H1 (cell line): ENCODE results near the gene ADD3. TPM values are rescaled to one million over a fixed set of nuclear protein-coding genes. Genes with fewer than 3 reads are reported as not detected.
A peak's percentile ranks its signal among the peaks of the same experiment; 100 is the strongest.

Experiments
- CTCF ChIA-PET: fragments of 300-600 bp; sonication (Branson Sonifier 250); formaldehyde crosslinking; loops from one replicate; lab custom pipeline; 2021; ENCODE audit not compliant: partially characterized antibody; lab: Charles Lee
- POLR2A ChIA-PET: fragments of 300-600 bp; sonication (Branson Sonifier 250); formaldehyde crosslinking; loops from one replicate; lab custom pipeline; 2021; ENCODE audit warnings: inconsistent platforms; ENCODE audit not compliant: partially characterized antibody; lab: Charles Lee
- DNase-seq, 2 experiments: peaks; one replicate each; pipeline versions ENCODE4 v3.0.0 to v3.0.0-alpha.2; 2010 to 2022; ENCODE audit warnings: low spot score in 2 of 2, low read depth in 1 of 2, mixed read lengths in 1 of 2
- FAIRE-seq: peaks from 2 replicates; lab custom pipeline; 2011; peaks lifted over from hg19 to GRCh38; lab: Jason Lieb, UNC
- H2AFZ ChIP-seq: 2 replicates; pipeline ENCODE4 v1.8.1; 2012; ENCODE audit warnings: low read length, inconsistent platforms
- H2AK5ac ChIP-seq: 2 replicates; pipeline ENCODE4 v1.6.1; 2013; ENCODE audit warnings: low read depth, low read length
- H2BK120ac ChIP-seq: replicated peaks from 2 replicates; pipeline ENCODE3; 2013; ENCODE audit warnings: low read depth, low read length, inconsistent platforms
- H2BK12ac ChIP-seq: 2 replicates; pipeline ENCODE4 v1.6.1; 2013; ENCODE audit warnings: low read depth, low read length
- H2BK15ac ChIP-seq: 2 replicates; pipeline ENCODE4 v1.6.1; 2013; ENCODE audit warnings: low read length
- H2BK20ac ChIP-seq: 2 replicates; pipeline ENCODE4 v1.6.1; 2013; ENCODE audit warnings: low read length
- H2BK5ac ChIP-seq: 2 replicates; pipeline ENCODE4 v1.6.1; 2013; ENCODE audit warnings: low read depth, low read length
- H3K14ac ChIP-seq: 2 replicates; pipeline ENCODE4 v1.6.1; 2013; ENCODE audit warnings: inconsistent platforms; ENCODE audit not compliant: insufficient read length
- H3K18ac ChIP-seq: 2 replicates; pipeline ENCODE4 v1.6.1; 2013; ENCODE audit warnings: low read length; ENCODE audit errors: extremely low read depth
- H3K23ac ChIP-seq: 2 replicates; pipeline ENCODE4 v1.6.1; 2013; ENCODE audit warnings: inconsistent platforms; ENCODE audit not compliant: insufficient read length
- H3K23me2 ChIP-seq: 2 replicates; pipeline ENCODE4 v1.6.1; 2013; ENCODE audit warnings: low read depth, low read length
- H3K27ac ChIP-seq: 2 replicates; pipeline ENCODE4 v1.6.1; 2011; ENCODE audit warnings: low read depth, low read length, inconsistent platforms
- H3K27me3 ChIP-seq, 4 experiments: replicated peaks in 1 of 4; 1 replicate in 1 of 4; 2 replicates in 3 of 4; pipeline versions ENCODE4 v1.6.1 to v1.8.1; 2011 to 2013; ENCODE audit warnings: low read length in 3 of 4, mild to moderate bottlenecking in 3 of 4, inconsistent platforms in 2 of 4, mixed read lengths in 2 of 4, moderate library complexity in 1 of 4; ENCODE audit not compliant: control insufficient read depth in 3 of 4, insufficient read depth in 3 of 4; ENCODE audit errors: extremely low read depth in 1 of 4
- H3K36me3 ChIP-seq, 4 experiments: 2 replicates each; pipeline versions ENCODE4 v1.6.1 to v1.8.1; 2011 to 2013; ENCODE audit warnings: mild to moderate bottlenecking in 4 of 4, low read length in 3 of 4, moderate library complexity in 2 of 4, control low read depth in 1 of 4, inconsistent platforms in 1 of 4; ENCODE audit not compliant: insufficient read depth in 4 of 4, control insufficient read depth in 2 of 4
- H3K4ac ChIP-seq: replicated peaks from 2 replicates; pipeline ENCODE3; 2013; ENCODE audit warnings: low read length, low read depth, mixed read lengths, inconsistent platforms; ENCODE audit not compliant: insufficient read length
- H3K4me1 ChIP-seq, 4 experiments: replicated peaks in 1 of 4; 1 replicate in 1 of 4; 2 replicates in 3 of 4; pipeline versions ENCODE4 v1.6.1 to v1.8.1; 2011 to 2013; ENCODE audit warnings: low read length in 3 of 4, inconsistent platforms in 2 of 4, mixed read lengths in 1 of 4; ENCODE audit not compliant: insufficient read depth in 4 of 4, control insufficient read depth in 3 of 4
- H3K4me2 ChIP-seq, 2 experiments: 2 replicates each; pipeline versions ENCODE4 v1.6.1 to v1.8.1; 2011 to 2013; ENCODE audit warnings: low read depth in 2 of 2, low read length in 2 of 2, control low read depth in 1 of 2, inconsistent platforms in 1 of 2, mild to moderate bottlenecking in 1 of 2; ENCODE audit not compliant: insufficient read depth in 1 of 2
- H3K4me3 ChIP-seq, 4 experiments: fragments of 200-600, 300-600 bp in 1 of 4; sonication (generic), shearing (Covaris generic), sonication (Bioruptor Twin) in 1 of 4; 2 replicates each; pipeline versions ENCODE4 v1.5.1 to v1.8.1; 2011 to 2016; ENCODE audit warnings: low read length in 4 of 4, low read depth in 3 of 4, control low read depth in 2 of 4, inconsistent platforms in 2 of 4, mild to moderate bottlenecking in 2 of 4, mixed read lengths in 1 of 4, moderate library complexity in 1 of 4; ENCODE audit not compliant: insufficient read depth in 2 of 4; ENCODE audit errors: extremely low read depth in 1 of 4
- H3K56ac ChIP-seq: replicated peaks from 2 replicates; pipeline ENCODE3; 2013; ENCODE audit warnings: low read depth, mild to moderate bottlenecking, mixed read lengths, low read length, inconsistent platforms; ENCODE audit not compliant: insufficient read length
- H3K79me1 ChIP-seq: 2 replicates; pipeline ENCODE4 v1.6.1; 2013; ENCODE audit warnings: low read depth, low read length, control low read depth
- H3K79me2 ChIP-seq, 2 experiments: 2 replicates each; pipeline versions ENCODE4 v1.6.1 to v1.8.1; 2012 to 2013; ENCODE audit warnings: low read length in 2 of 2, mild to moderate bottlenecking in 2 of 2, inconsistent platforms in 1 of 2; ENCODE audit not compliant: insufficient read depth in 2 of 2, control insufficient read depth in 1 of 2
- H3K9ac ChIP-seq, 4 experiments: replicated peaks in 1 of 4; 1 replicate in 1 of 4; 2 replicates in 3 of 4; pipeline versions ENCODE4 v1.6.1 to v1.8.1; 2011 to 2013; ENCODE audit warnings: low read depth in 3 of 4, low read length in 3 of 4, control low read depth in 2 of 4, mild to moderate bottlenecking in 2 of 4, moderate library complexity in 2 of 4, inconsistent platforms in 1 of 4; ENCODE audit errors: extremely low read depth in 1 of 4
- H3K9me3 ChIP-seq, 2 experiments: 2 replicates each; pipeline versions ENCODE4 v1.6.1 to v1.8.1; 2012 to 2013; ENCODE audit warnings: mild to moderate bottlenecking in 2 of 2, moderate library complexity in 2 of 2, control low read depth in 1 of 2, inconsistent platforms in 1 of 2, low read depth in 1 of 2, low read length in 1 of 2, mixed read lengths in 1 of 2; ENCODE audit not compliant: insufficient read depth in 2 of 2
- H4K20me1 ChIP-seq, 2 experiments: replicated peaks in 1 of 2; 2 replicates each; pipeline versions ENCODE3 to v1.8.1; 2011 to 2013; ENCODE audit warnings: inconsistent platforms in 2 of 2, low read length in 2 of 2, mild to moderate bottlenecking in 1 of 2; ENCODE audit not compliant: insufficient read depth in 2 of 2, control insufficient read depth in 1 of 2
- H4K5ac ChIP-seq: 2 replicates; pipeline ENCODE4 v1.6.1; 2013; ENCODE audit warnings: low read length, low read depth, mixed read lengths, inconsistent platforms; ENCODE audit not compliant: insufficient read length
- H4K8ac ChIP-seq: 2 replicates; pipeline ENCODE4 v1.8.0; 2013; ENCODE audit warnings: mild to moderate bottlenecking, moderate library complexity, low read length, inconsistent platforms; ENCODE audit not compliant: insufficient read depth; ENCODE audit errors: extremely low read depth
- H4K91ac ChIP-seq: replicated peaks from 2 replicates; pipeline ENCODE3; 2013; ENCODE audit warnings: low read length, mixed read lengths, inconsistent platforms; ENCODE audit not compliant: insufficient read length
- BACH1 ChIP-seq: IDR thresholded peaks from 2 replicates; pipeline ENCODE4 v1.6.1; 2012; ENCODE audit warnings: low read length, improper control_type of control experiment
- NRF1 ChIP-seq: IDR thresholded peaks from 2 replicates; pipeline ENCODE4 v1.6.1; 2011; ENCODE audit warnings: mild to moderate bottlenecking, low read depth, low read length, improper control_type of control experiment
- POU5F1 ChIP-seq: IDR thresholded peaks from 2 replicates; pipeline ENCODE4 v1.6.1; 2011; ENCODE audit warnings: low read depth, mild to moderate bottlenecking, low read length, moderate library complexity
- RAD21 ChIP-seq, 2 experiments: IDR thresholded peaks in 1 of 2; conservative IDR thresholded peaks in 1 of 2; 2 replicates each; pipeline ENCODE4 v1.6.1; 2011; ENCODE audit warnings: low read depth in 2 of 2, low read length in 2 of 2, improper control_type of control experiment in 1 of 2, inconsistent platforms in 1 of 2, mild to moderate bottlenecking in 1 of 2, moderate library complexity in 1 of 2
- WGBS, 2 experiments: shearing (Covaris generic) in 1 of 2; methylation state at CpG; one replicate each; pipeline versions ENCODE4 v1.1.6 to v1.1.7; 2013 to 2015; ENCODE audit warnings: low lambda C conversion rate in 2 of 2, mixed read lengths in 2 of 2, inconsistent platforms in 1 of 2, low coverage in 1 of 2, missing lambda C conversion rate in 1 of 2; ENCODE audit not compliant: insufficient replicate concordance in 2 of 2, insufficient coverage in 1 of 2, insufficient read length in 1 of 2; ENCODE audit errors: extremely low coverage in 1 of 2, missing lambda C conversion rate in 1 of 2; 5-methylcytosine and 5-hydroxymethylcytosine counted together
- long read RNA-seq, 2 experiments: library from RNA in 1 of 2; library from capped mRNA in 1 of 2; stranded (forward); transcript quantifications; one replicate each; pipeline ENCODE4 v2.0.0, GENCODE V29; 2021; ENCODE audit warnings: inconsistent platforms in 1 of 2
- polyA minus RNA-seq, 3 experiments: library from RNA; depleted of rRNA, polyadenylated mRNA; stranded (reverse); fragments of >200 nt; gene quantifications; 1 replicate in 2 of 3; 2 replicates in 1 of 3; pipeline ENCODE4 v1.2.3, GENCODE V29; 2011
- polyA plus RNA-seq, 7 experiments: library from polyadenylated mRNA; depleted of rRNA in 3 of 7; stranded (reverse) in 5 of 7; unstranded in 2 of 7; fragments of >200 nt in 5 of 7; fragments of 200-250 nt in 2 of 7; gene quantifications; 1 replicate in 5 of 7; 2 replicates in 1 of 7; 4 replicates in 1 of 7; pipeline versions ENCODE4 v1.2.1 to v1.2.3, GENCODE V29; 2011 to 2013; ENCODE audit warnings: missing spikeins in 2 of 7, mixed read lengths in 2 of 7
- total RNA-seq: library from RNA; stranded (reverse); fragmentation: NEBNext Ultra II Directional; extraction: Animal tissue kit (Norgen Biotek cat#: 25700); gene quantifications from 2 replicates; pipeline ENCODE4 v1.2.1, GENCODE V29; 2021

ADD3 gene, protein sequence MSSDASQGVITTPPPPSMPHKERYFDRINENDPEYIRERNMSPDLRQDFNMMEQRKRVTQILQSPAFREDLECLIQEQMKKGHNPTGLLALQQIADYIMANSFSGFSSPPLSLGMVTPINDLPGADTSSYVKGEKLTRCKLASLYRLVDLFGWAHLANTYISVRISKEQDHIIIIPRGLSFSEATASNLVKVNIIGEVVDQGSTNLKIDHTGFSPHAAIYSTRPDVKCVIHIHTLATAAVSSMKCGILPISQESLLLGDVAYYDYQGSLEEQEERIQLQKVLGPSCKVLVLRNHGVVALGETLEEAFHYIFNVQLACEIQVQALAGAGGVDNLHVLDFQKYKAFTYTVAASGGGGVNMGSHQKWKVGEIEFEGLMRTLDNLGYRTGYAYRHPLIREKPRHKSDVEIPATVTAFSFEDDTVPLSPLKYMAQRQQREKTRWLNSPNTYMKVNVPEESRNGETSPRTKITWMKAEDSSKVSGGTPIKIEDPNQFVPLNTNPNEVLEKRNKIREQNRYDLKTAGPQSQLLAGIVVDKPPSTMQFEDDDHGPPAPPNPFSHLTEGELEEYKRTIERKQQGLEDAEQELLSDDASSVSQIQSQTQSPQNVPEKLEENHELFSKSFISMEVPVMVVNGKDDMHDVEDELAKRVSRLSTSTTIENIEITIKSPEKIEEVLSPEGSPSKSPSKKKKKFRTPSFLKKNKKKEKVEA
- 78.9 and 85.6 TPM in 2 replicates for total RNA-seq
- polyA plus RNA-seq (2011; rRNA removed), result 27.7 and 44.7 TPM in 2 replicates
- 65.9 TPM for polyA plus RNA-seq (2011; cell fraction: cytosol; rRNA removed)
- polyA plus RNA-seq (2011; cell fraction: nucleus; rRNA removed), result 51.3 TPM
- polyA plus RNA-seq (2012, experiment 1 of 2), result 59.0 to 96.4 TPM (median 79.4 TPM) in 4 replicates
- 6.1 TPM for polyA plus RNA-seq (2012, experiment 2 of 2)
- polyA plus RNA-seq (2013, experiment 1 of 2), result 58.1 TPM
- 51.8 TPM for polyA plus RNA-seq (2013, experiment 2 of 2)
- 122 and 195 TPM in 2 replicates for polyA minus RNA-seq (2011; rRNA and poly(A)+ RNA removed)
- 80.9 TPM for polyA minus RNA-seq (2011; cell fraction: cytosol; rRNA and poly(A)+ RNA removed)
- 181 TPM for polyA minus RNA-seq (2011; cell fraction: nucleus; rRNA and poly(A)+ RNA removed)
- long read RNA-seq, experiment 1, transcript ADD3-202 (15 exons, 3,081 nt), result major isoform, 12 of 50 reads
- long read RNA-seq, experiment 1, partial matches to known transcripts, result 34 of 50 reads
- long read RNA-seq, experiment 1, other reads (novel, unspliced or antisense), result 4 of 50 reads
- long read RNA-seq, experiment 2, transcript ADD3-202 (15 exons, 3,081 nt), result major isoform, 10 of 46 reads
- long read RNA-seq, experiment 2, partial matches to known transcripts, result 30 of 46 reads
- long read RNA-seq, experiment 2, other reads (novel, unspliced or antisense), result 6 of 46 reads

DNA sequence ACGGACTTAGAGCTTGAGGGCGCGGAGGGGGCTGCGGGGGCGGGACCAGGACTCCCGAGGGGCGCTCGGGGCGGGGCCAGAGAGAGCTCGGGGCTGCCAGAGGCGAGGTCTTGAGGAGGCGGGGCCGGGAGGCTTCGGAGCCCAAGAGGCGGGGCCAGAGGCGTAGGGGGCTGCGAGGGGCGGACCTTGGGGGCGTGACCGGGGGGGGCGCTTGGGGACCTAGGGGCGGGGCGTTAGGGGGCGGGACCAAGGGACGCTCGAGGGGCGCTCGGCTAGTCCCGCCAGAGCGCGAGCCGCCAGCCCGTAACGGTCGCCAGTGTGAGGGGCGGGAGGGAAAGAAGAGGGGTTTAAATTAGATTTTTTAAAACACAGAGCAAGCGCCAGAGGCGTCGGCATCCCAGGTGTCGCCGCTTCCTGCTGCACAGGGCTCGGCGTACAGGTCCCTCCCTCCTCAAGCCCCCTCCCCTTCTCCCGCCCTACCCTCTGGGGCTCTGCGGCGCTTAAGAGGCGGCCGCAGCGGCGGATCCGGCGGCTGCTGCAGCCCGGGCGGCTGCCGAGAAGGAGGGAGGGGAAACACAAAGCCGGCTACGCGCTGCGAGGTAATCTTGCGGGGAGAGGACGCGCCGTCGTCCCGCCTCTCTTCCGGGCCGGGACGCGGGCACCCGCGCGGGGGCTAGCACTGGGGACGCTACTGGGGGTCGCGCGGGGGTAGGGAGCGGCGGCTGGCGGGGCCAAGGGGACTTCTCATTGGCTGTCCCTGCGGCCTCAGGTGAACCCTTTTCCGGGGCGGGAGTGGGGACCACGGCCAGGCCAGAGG, at the start of gene ADD3:
TSS of gene ADD3 (plus strand) at position 284 of the 817 bp plus-strand sequence. CDS start 92,670 bp downstream, outside the sequence.
- Histone ChIP-seq H2BK20ac (no peak within 1 kb of the TSS), H3K23me2 (peaks cover 17% of the 10 kb centered on the region), H3K9ac (peak within 1 kb of the TSS; percentile 63 to 87 (median 81)), H3K4me2 (peak within 1 kb of the TSS; percentile 94 to 96), H4K5ac (peak within 1 kb of the TSS; percentile 92), H2AK5ac (no peak within 1 kb of the TSS), H3K4me1 (peaks cover 9 to 26% (median 14%) of the 10 kb centered on the region in 4 experiments; a peak in 6 of 7 replicates), H3K79me2 (peaks cover 9 to 43% of the 10 kb centered on the region in 2 experiments; a peak in 3 of 4 replicates), H2BK12ac (peak within 1 kb of the TSS; percentile 27), H4K91ac (peak within 1 kb of the TSS; percentile 63), H3K18ac (peak within 1 kb of the TSS; percentile 72), H3K56ac (peak within 1 kb of the TSS; percentile 50), H3K79me1 (no peaks in the 10 kb centered on the region; the same call in 1 of the 2 replicates), H2AFZ (peak within 1 kb of the TSS; percentile 33; the same call in 1 of the 2 replicates), H3K27me3 (no peaks in the 10 kb centered on the region), H2BK5ac (peak within 1 kb of the TSS; percentile 71; the same call in 1 of the 2 replicates), H2BK15ac (no peak within 1 kb of the TSS; the same call in 1 of the 2 replicates), H3K4me3 (peak within 1 kb of the TSS; percentile 68 to 90 (median 80)), H3K27ac (peak within 1 kb of the TSS; percentile 81), H4K20me1 (peaks cover 0 to 2% of the 10 kb centered on the region in 2 experiments), H3K36me3 (no peaks in the 10 kb centered on the region), H3K14ac (no peak within 1 kb of the TSS), H3K23ac (no peak within 1 kb of the TSS), H4K8ac (peak within 1 kb of the TSS; percentile 94), H2BK120ac (no peak within 1 kb of the TSS), H3K4ac (no peak within 1 kb of the TSS), H3K9me3 (no peaks in the 10 kb centered on the region)
- WGBS, 2 experiments, result 0% methylated on average over 24 of the region's 83 CpGs; no CpG with 5 or more reads in 1 of the 2 experiments
- peak; percentile 90 to 98 for DNase-seq
- POLR2A ChIA-PET, result interaction anchor here (0.8 to 3.2 kb wide), 11 partner anchors 8 to 202 kb away, joined by 3 to 16 read pairs (median 4); no protein-coding TSS in a partner anchor
- CTCF ChIA-PET, result interaction anchor here (0.6 to 5.4 kb wide), 8 partner anchors 8 to 126 kb away, joined by 3 to 34 read pairs (median 4); no protein-coding TSS in a partner anchor
- no peak for FAIRE-seq
- no peak for TF ChIP-seq NRF1
- no peak for TF ChIP-seq POU5F1
- TF ChIP-seq RAD21 (IDR thresholded peaks at IDR 0.05 in 1 of 2, conservative IDR thresholded peaks at IDR 0.05 in 1 of 2; ENCODE audit: low read depth in 2 of 2, low read length in 2 of 2), result no peak
- TF ChIP-seq BACH1, result no peak
